Measurements from ENCODE around the gene XXYLT1.
A peak's percentile ranks its signal among the peaks of the same experiment; 100 is the strongest.

XXYLT1 gene

GRCh38 chr3:195265363-195265976 is 5.5 kb downstream of the XXYLT1 start:
- Histone ChIP-seq H3K27ac (ENCODE audit: low read length) (no peak overlapping the region), H3K9me3 (ENCODE audit: control insufficient read depth in 1 of 2, low read length in 2 of 2) (no peaks in the 10 kb centered on the region), H3K27me3 (ENCODE audit: low read depth, low read length) (no peaks in the 10 kb centered on the region), H3K4me1 (ENCODE audit: control insufficient read depth in 1 of 2, insufficient read depth in 2 of 2, low read length in 2 of 2) (peaks cover 13 to 33% of the 10 kb centered on the region in 2 donors), H3K4me3 (ENCODE audit: low read depth in 1 of 2, low read length in 2 of 2) (no peak overlapping the region), H3K36me3 (ENCODE audit: control insufficient read depth in 1 of 2, insufficient read depth in 2 of 2, low read length in 2 of 2) (no peaks in the 10 kb centered on the region)

- H3K27ac ChIP-seq (ENCODE audit: low read length), result no peak overlapping the region
- no peaks in the 10 kb centered on the region for H3K36me3 ChIP-seq (ENCODE audit: control insufficient read depth in 1 of 2, insufficient read depth in 2 of 2, low read length in 2 of 2)
- no peak overlapping the region for H3K4me3 ChIP-seq (ENCODE audit: low read depth in 1 of 2, low read length in 2 of 2)
- H3K27me3 ChIP-seq (ENCODE audit: low read depth, low read length), result no peaks in the 10 kb centered on the region
- H3K9me3 ChIP-seq (ENCODE audit: control insufficient read depth in 1 of 2, low read length in 2 of 2), result no peaks in the 10 kb centered on the region
- H3K4me1 ChIP-seq (ENCODE audit: control insufficient read depth in 1 of 2, insufficient read depth in 2 of 2, low read length in 2 of 2), result peaks cover 6 to 28% of the 10 kb centered on the region in 2 donors
These were observed 6.9 kb downstream of the XXYLT1 start for GRCh38 chr3:195263925-195264600.

GRCh38 chr3:195263193-195263924 is 7.6 kb downstream of the XXYLT1 start:
- H3K4me1 ChIP-seq (ENCODE audit: control insufficient read depth in 1 of 2, insufficient read depth in 2 of 2, low read length in 2 of 2), result peaks cover 9 to 31% of the 10 kb centered on the region in 2 donors
- H3K9me3 ChIP-seq (ENCODE audit: control insufficient read depth in 1 of 2, low read length in 2 of 2), result no peaks in the 10 kb centered on the region
- H3K36me3 ChIP-seq (ENCODE audit: control insufficient read depth in 1 of 2, insufficient read depth in 2 of 2, low read length in 2 of 2), result no peaks in the 10 kb centered on the region
- no peak overlapping the region for H3K27ac ChIP-seq (ENCODE audit: low read length)
- H3K27me3 ChIP-seq (ENCODE audit: low read depth, low read length), result no peaks in the 10 kb centered on the region
- no peak overlapping the region for H3K4me3 ChIP-seq (ENCODE audit: low read depth in 1 of 2, low read length in 2 of 2)

- peaks cover 11 to 39% of the 10 kb centered on the region in 2 donors for H3K4me1 ChIP-seq (ENCODE audit: control insufficient read depth in 1 of 2, insufficient read depth in 2 of 2, low read length in 2 of 2)
- H3K27ac ChIP-seq (ENCODE audit: low read length), result no peak overlapping the region
- H3K9me3 ChIP-seq (ENCODE audit: control insufficient read depth in 1 of 2, low read length in 2 of 2), result no peaks in the 10 kb centered on the region
- no peaks in the 10 kb centered on the region for H3K27me3 ChIP-seq (ENCODE audit: low read depth, low read length)
- no peak overlapping the region for H3K4me3 ChIP-seq (ENCODE audit: low read depth in 1 of 2, low read length in 2 of 2)
- no peaks in the 10 kb centered on the region for H3K36me3 ChIP-seq (ENCODE audit: control insufficient read depth in 1 of 2, insufficient read depth in 2 of 2, low read length in 2 of 2)
These were observed 9.0 kb downstream of the XXYLT1 start for GRCh38 chr3:195261925-195262324.

GRCh38 chr3:195260280-195260905 is 10.6 kb downstream of the XXYLT1 start:
- Histone ChIP-seq H3K36me3 (ENCODE audit: control insufficient read depth in 1 of 2, insufficient read depth in 2 of 2, low read length in 2 of 2) (no peaks in the 10 kb centered on the region), H3K27me3 (ENCODE audit: low read depth, low read length) (no peaks in the 10 kb centered on the region), H3K4me3 (ENCODE audit: low read depth in 1 of 2, low read length in 2 of 2) (peak overlapping the region; percentile 70 to 86), H3K27ac (ENCODE audit: low read length) (no peak overlapping the region), H3K9me3 (ENCODE audit: control insufficient read depth in 1 of 2, low read length in 2 of 2) (no peaks in the 10 kb centered on the region), H3K4me1 (ENCODE audit: control insufficient read depth in 1 of 2, insufficient read depth in 2 of 2, low read length in 2 of 2) (peaks cover 11 to 39% of the 10 kb centered on the region in 2 donors)

- H3K4me3 ChIP-seq (ENCODE audit: low read depth in 1 of 2, low read length in 2 of 2), result peak overlapping the region; percentile 21 to 86
- H3K4me1 ChIP-seq (ENCODE audit: control insufficient read depth in 1 of 2, insufficient read depth in 2 of 2, low read length in 2 of 2), result peaks cover 11 to 39% of the 10 kb centered on the region in 2 donors
- peak overlapping the region; percentile 80 for H3K27ac ChIP-seq (ENCODE audit: low read length)
- H3K27me3 ChIP-seq (ENCODE audit: low read depth, low read length), result no peaks in the 10 kb centered on the region
- H3K36me3 ChIP-seq (ENCODE audit: control insufficient read depth in 1 of 2, insufficient read depth in 2 of 2, low read length in 2 of 2), result no peaks in the 10 kb centered on the region
- no peaks in the 10 kb centered on the region for H3K9me3 ChIP-seq (ENCODE audit: control insufficient read depth in 1 of 2, low read length in 2 of 2)
These were observed 11.3 kb downstream of the XXYLT1 start for GRCh38 chr3:195259475-195260279.

- no peaks in the 10 kb centered on the region for H3K9me3 ChIP-seq (ENCODE audit: control insufficient read depth in 1 of 2, low read length in 2 of 2)
- peaks cover 11 to 38% of the 10 kb centered on the region in 2 donors for H3K4me1 ChIP-seq (ENCODE audit: control insufficient read depth in 1 of 2, insufficient read depth in 2 of 2, low read length in 2 of 2)
- peak overlapping the region; percentile 80 for H3K27ac ChIP-seq (ENCODE audit: low read length)
- no peaks in the 10 kb centered on the region for H3K27me3 ChIP-seq (ENCODE audit: low read depth, low read length)
- H3K36me3 ChIP-seq (ENCODE audit: control insufficient read depth in 1 of 2, insufficient read depth in 2 of 2, low read length in 2 of 2), result no peaks in the 10 kb centered on the region
- peak overlapping the region; percentile 21 to 86 for H3K4me3 ChIP-seq (ENCODE audit: low read depth in 1 of 2, low read length in 2 of 2)
These were observed 11.8 kb downstream of the XXYLT1 start for GRCh38 chr3:195259154-195259474.

- Histone ChIP-seq H3K36me3 (ENCODE audit: control insufficient read depth in 1 of 2, insufficient read depth in 2 of 2, low read length in 2 of 2) (no peaks in the 10 kb centered on the region), H3K9me3 (ENCODE audit: control insufficient read depth in 1 of 2, low read length in 2 of 2) (no peaks in the 10 kb centered on the region), H3K4me3 (ENCODE audit: low read depth in 1 of 2, low read length in 2 of 2) (peak overlapping the region; percentile 21 to 86), H3K4me1 (ENCODE audit: control insufficient read depth in 1 of 2, insufficient read depth in 2 of 2, low read length in 2 of 2) (peaks cover 11 to 33% of the 10 kb centered on the region in 2 donors), H3K27me3 (ENCODE audit: low read depth, low read length) (no peaks in the 10 kb centered on the region), H3K27ac (ENCODE audit: low read length) (peak overlapping the region; percentile 80)
These were observed 12.4 kb downstream of the XXYLT1 start for GRCh38 chr3:195258449-195259153.

GRCh38 chr3:195257454-195258448 is 13.2 kb downstream of the XXYLT1 start:
- Histone ChIP-seq H3K9me3 (ENCODE audit: control insufficient read depth in 1 of 2, low read length in 2 of 2) (no peaks in the 10 kb centered on the region), H3K36me3 (ENCODE audit: control insufficient read depth in 1 of 2, insufficient read depth in 2 of 2, low read length in 2 of 2) (no peaks in the 10 kb centered on the region), H3K27ac (ENCODE audit: low read length) (no peak overlapping the region), H3K4me1 (ENCODE audit: control insufficient read depth in 1 of 2, insufficient read depth in 2 of 2, low read length in 2 of 2) (peaks cover 11 to 36% of the 10 kb centered on the region in 2 donors), H3K27me3 (ENCODE audit: low read depth, low read length) (no peaks in the 10 kb centered on the region), H3K4me3 (ENCODE audit: low read depth in 1 of 2, low read length in 2 of 2) (no peak overlapping the region)

Data from muscle layer of duodenum (tissue), 2 donors.